HEK293 (cell line): Measurements from ENCODE around the gene PIP4K2A.
A peak's percentile ranks its signal among the peaks of the same experiment; 100 is the strongest.

Experiments
- BCL11B ChIP-seq: fragments of 450-650 bp; formaldehyde crosslinking; IDR thresholded peaks from 2 replicates; pipeline ENCODE4 v1.5.1; 2016; ENCODE audit warnings: low read depth, missing biosample characterization, missing genetic modification characterization
- GLI2 ChIP-seq: fragments of 450-650 bp; formaldehyde crosslinking; IDR thresholded peaks from 2 replicates; pipeline ENCODE4; 2017; ENCODE audit warnings: missing biosample characterization, missing genetic modification characterization, low read depth, borderline replicate concordance
- INSM2 ChIP-seq: fragments of 450-650 bp; formaldehyde crosslinking; IDR thresholded peaks from 2 replicates; pipeline ENCODE4 v1.5.1; 2016; ENCODE audit warnings: missing biosample characterization, missing genetic modification characterization
- OVOL3 ChIP-seq: fragments of 450-650 bp; formaldehyde crosslinking; IDR thresholded peaks from 2 replicates; pipeline ENCODE4 v1.5.1; 2016; ENCODE audit warnings: missing biosample characterization, missing genetic modification characterization
- REST ChIP-seq: fragments of 450-650 bp; formaldehyde crosslinking; IDR thresholded peaks from 2 replicates; pipeline ENCODE4 v1.5.1; 2016; ENCODE audit warnings: missing biosample characterization, missing genetic modification characterization
- SP2 ChIP-seq: fragments of 450-650 bp; formaldehyde crosslinking; IDR thresholded peaks from 2 replicates; pipeline ENCODE4 v1.5.1; 2016; ENCODE audit warnings: missing biosample characterization, missing genetic modification characterization
- SP3 ChIP-seq: fragments of 450-650 bp; formaldehyde crosslinking; IDR thresholded peaks from 2 replicates; pipeline ENCODE4 v1.5.1; 2016; ENCODE audit warnings: missing biosample characterization, missing genetic modification characterization
- TCF7L2 ChIP-seq: IDR thresholded peaks from 2 replicates; pipeline ENCODE4 v1.6.1; 2011; ENCODE audit warnings: low read depth, mild to moderate bottlenecking, inconsistent platforms, low read length, moderate library complexity, borderline replicate concordance
- ZBTB26 ChIP-seq: fragments of 450-650 bp; formaldehyde crosslinking; optimal IDR thresholded peaks from 2 replicates; pipeline ENCODE3; 2016; ENCODE audit warnings: missing biosample characterization, mild to moderate bottlenecking, missing genetic modification characterization
- ZBTB7A ChIP-seq: fragments of 450-650 bp; formaldehyde crosslinking; IDR thresholded peaks from 2 replicates; pipeline ENCODE4 v1.5.1; 2016; ENCODE audit warnings: low read depth, missing biosample characterization, missing genetic modification characterization
- ZNF157 ChIP-seq: fragments of 450-650 bp; formaldehyde crosslinking; IDR thresholded peaks from 2 replicates; pipeline ENCODE4 v1.5.1; 2016; ENCODE audit warnings: missing biosample characterization, missing genetic modification characterization
- ZNF169 ChIP-seq: fragments of 450-650 bp; formaldehyde crosslinking; IDR thresholded peaks from 2 replicates; pipeline ENCODE4 v1.5.1; 2016; ENCODE audit warnings: missing biosample characterization, missing genetic modification characterization
- ZNF24 ChIP-seq: fragments of 450-650 bp; formaldehyde crosslinking; IDR thresholded peaks from 2 replicates; pipeline ENCODE4 v1.5.1; 2016; ENCODE audit warnings: missing biosample characterization, missing genetic modification characterization
- ZNF248 ChIP-seq: fragments of 450-650 bp; formaldehyde crosslinking; IDR thresholded peaks from 2 replicates; pipeline ENCODE4 v1.5.1; 2017; ENCODE audit warnings: missing biosample characterization, missing genetic modification characterization
- ZNF26 ChIP-seq: fragments of 450-650 bp; formaldehyde crosslinking; IDR thresholded peaks from 2 replicates; pipeline ENCODE4 v1.5.1; 2016; ENCODE audit warnings: missing biosample characterization, missing genetic modification characterization
- ZNF280C ChIP-seq: fragments of 450-650 bp; formaldehyde crosslinking; IDR thresholded peaks from 2 replicates; pipeline ENCODE4 v1.5.1; 2016; ENCODE audit warnings: missing biosample characterization, missing genetic modification characterization
- ZNF391 ChIP-seq: fragments of 450-650 bp; formaldehyde crosslinking; IDR thresholded peaks from 2 replicates; pipeline ENCODE4 v1.5.1; 2016; ENCODE audit warnings: low read depth, missing biosample characterization, missing genetic modification characterization, borderline replicate concordance
- ZNF510 ChIP-seq: fragments of 450-650 bp; formaldehyde crosslinking; IDR thresholded peaks from 2 replicates; pipeline ENCODE4 v1.5.1; 2018; ENCODE audit warnings: mild to moderate bottlenecking, missing genetic modification characterization, missing biosample characterization; ENCODE audit not compliant: insufficient replicate concordance
- ZNF600 ChIP-seq: fragments of 450-650 bp; formaldehyde crosslinking; IDR thresholded peaks from 2 replicates; pipeline ENCODE4 v1.5.1; 2016; ENCODE audit warnings: missing biosample characterization, missing genetic modification characterization
- ZNF645 ChIP-seq: fragments of 450-650 bp; formaldehyde crosslinking; IDR thresholded peaks from 2 replicates; pipeline ENCODE4; 2016; ENCODE audit warnings: missing biosample characterization, missing genetic modification characterization
- ZNF658 ChIP-seq: fragments of 450-650 bp; formaldehyde crosslinking; IDR thresholded peaks from 2 replicates; pipeline ENCODE4; 2016; ENCODE audit warnings: missing biosample characterization, missing genetic modification characterization
- ZNF660 ChIP-seq: fragments of 450-650 bp; IDR thresholded peaks from 2 replicates; pipeline ENCODE4 v1.5.1; 2018; ENCODE audit warnings: missing biosample characterization, mild to moderate bottlenecking, missing genetic modification characterization
- ZNF664 ChIP-seq: fragments of 450-650 bp; formaldehyde crosslinking; IDR thresholded peaks from 2 replicates; pipeline ENCODE4 v1.5.1; 2016; ENCODE audit warnings: missing biosample characterization, missing genetic modification characterization
- ZNF747 ChIP-seq: fragments of 450-650 bp; formaldehyde crosslinking; IDR thresholded peaks from 2 replicates; pipeline ENCODE4 v1.5.1; 2016; ENCODE audit warnings: missing biosample characterization, missing genetic modification characterization
- ZNF843 ChIP-seq: fragments of 450-650 bp; formaldehyde crosslinking; IDR thresholded peaks from 2 replicates; pipeline ENCODE4 v1.5.1; 2016; ENCODE audit warnings: missing biosample characterization, missing genetic modification characterization
- ZSCAN16 ChIP-seq: fragments of 450-650 bp; formaldehyde crosslinking; IDR thresholded peaks from 2 replicates; pipeline ENCODE4 v1.5.1; 2016; ENCODE audit warnings: missing biosample characterization, missing genetic modification characterization
- ZSCAN4 ChIP-seq: fragments of 450-650 bp; formaldehyde crosslinking; IDR thresholded peaks from 2 replicates; pipeline ENCODE4 v1.5.1; 2017; ENCODE audit warnings: missing biosample characterization, missing genetic modification characterization

The PIP4K2A gene

GRCh38 chr10:22503315-22504088, 210.9 kb downstream of the PIP4K2A start (continued):
- TF ChIP-seq ZNF645 (no peak), ZBTB26 (tag by site-specific recombination) (no peak), ZNF391 (peak; percentile 72; the same call in 1 of the 2 replicates), TCF7L2 (0 out of 2 replicates have a peak, but pooled peaks have one; percentile 65), ZNF843 (tag by site-specific recombination) (peak; percentile 54; the same call in 1 of the 2 replicates), ZSCAN4 (no peak), SP3 (tag by site-specific recombination) (no peak), SP2 (tag by site-specific recombination) (no peak), ZNF248 (no peak), REST (tag by site-specific recombination) (no peak), ZNF169 (tag by site-specific recombination) (no peak), ZNF747 (no peak), ZNF660 (tag by site-specific recombination) (0 out of 2 replicates have a peak, but pooled peaks have one; percentile 16), ZNF510 (no peak), ZNF157 (tag by site-specific recombination) (no peak), OVOL3 (no peak), ZNF26 (no peak), GLI2 (0 out of 2 replicates have a peak, but pooled peaks have one; percentile 13), ZNF280C (tag by site-specific recombination) (no peak), BCL11B (tag by site-specific recombination) (no peak), ZBTB7A (tag by site-specific recombination) (no peak), INSM2 (tag by site-specific recombination) (peak; percentile 42; the same call in 1 of the 2 replicates), ZNF24 (tag by site-specific recombination) (0 out of 2 replicates have a peak, but pooled peaks have one; percentile 37), ZNF600 (no peak), ZSCAN16 (tag by site-specific recombination) (no peak), ZNF664 (tag by site-specific recombination) (no peak), ZNF658 (tag by site-specific recombination) (no peak)
